HCT116 (cell line): Measurements from ENCODE around the gene CRYGD. TPM values are rescaled to one million over a fixed set of nuclear protein-coding genes. Genes with fewer than 3 reads are reported as not detected.

Experiments used
- ATAC-seq: fragments of 200-7000 bp; cut with Tn5 transposase; 2 replicates; pipeline ENCODE4 v1.9.1; 2020; ENCODE audit warnings: mild to moderate bottlenecking, moderate library complexity
- BruUV-seq: library from RNA; stranded (reverse); fragments of 400-500 nt; replicated peaks from 2 replicates; lab custom pipeline; 2021; lab: Mats Ljungman, UMichigan
- CTCF ChIA-PET: fragments of 300-600 bp; sonication (Branson Sonifier 250); formaldehyde crosslinking; loops from one replicate; lab custom pipeline; 2021; ENCODE audit warnings: antibody characterized with exemption; lab: Charles Lee
- POLR2A ChIA-PET: fragments of 300-600, 350-600 bp; sonication (Branson Sonifier 250); formaldehyde crosslinking; loops from one replicate; lab custom pipeline; 2021; ENCODE audit warnings: antibody characterized with exemption; lab: Charles Lee
- RAD21 ChIA-PET, 2 experiments: fragments of 300-600 bp; sonication (Branson Sonifier 250); formaldehyde crosslinking; loops; one replicate each; lab custom pipeline; 2023; ENCODE audit warnings: low total read pairs in 2 of 2; ENCODE audit not compliant: uncharacterized antibody in 2 of 2, unreplicated experiment in 2 of 2, low non-redundant PET in 1 of 2; lab: Charles Lee
- DNase-seq: peaks from one replicate; pipeline ENCODE4 v3.0.0-alpha.2; 2010; ENCODE audit warnings: low read depth, low spot score
- H2AFZ ChIP-seq: fragments of 200-600 bp; shearing (Covaris generic), sonication (generic); 2 replicates; pipeline ENCODE4 v1.6.1; 2017; ENCODE audit warnings: low read depth, mixed run types, mixed read lengths, antibody characterized with exemption, low read length; ENCODE audit not compliant: poor library complexity, severe bottlenecking
- H3K27ac ChIP-seq: 2 replicates; pipeline ENCODE4 v1.5.1; 2012; ENCODE audit warnings: low read depth, low read length
- H3K27me3 ChIP-seq: fragments of 200-600 bp; sonication (generic); 2 replicates; pipeline ENCODE4 v1.6.1; 2016; ENCODE audit warnings: mixed run types, low read length, mixed read lengths; ENCODE audit not compliant: insufficient read depth
- H3K36me3 ChIP-seq, 2 experiments: fragments of 200-500 bp in 1 of 2; fragments of 200-600 bp in 1 of 2; sonication (Bioruptor generic) in 1 of 2; sonication (generic) in 1 of 2; 2 replicates each; pipeline versions ENCODE4 v1.5.1 to v1.6.1; 2014 to 2016; ENCODE audit warnings: low read length in 2 of 2, inconsistent platforms in 1 of 2, mixed read lengths in 1 of 2, mixed run types in 1 of 2; ENCODE audit not compliant: insufficient read depth in 2 of 2, control insufficient read depth in 1 of 2
- H3K4me1 ChIP-seq, 2 experiments: fragments of 200-600 bp in 1 of 2; sonication (generic) in 1 of 2; 2 replicates each; pipeline versions ENCODE4 v1.5.1 to v1.6.1; 2012 to 2017; ENCODE audit warnings: low read length in 2 of 2, inconsistent platforms in 1 of 2, mild to moderate bottlenecking in 1 of 2, mixed read lengths in 1 of 2, mixed run types in 1 of 2, moderate library complexity in 1 of 2; ENCODE audit not compliant: insufficient read depth in 2 of 2, control insufficient read depth in 1 of 2
- H3K4me2 ChIP-seq: fragments of 200-600 bp; sonication (generic); 2 replicates; pipeline ENCODE4 v1.6.1; 2017; ENCODE audit warnings: mixed run types, low read length, mixed read lengths
- H3K4me3 ChIP-seq, 2 experiments: fragments of 200-600 bp in 1 of 2; sonication (generic) in 1 of 2; replicated peaks in 1 of 2; 2 replicates each; pipeline ENCODE4 v1.5.1; 2011 to 2016; ENCODE audit warnings: low read length in 2 of 2, control low read depth in 1 of 2, low read depth in 1 of 2, mild to moderate bottlenecking in 1 of 2, mixed read lengths in 1 of 2, mixed run types in 1 of 2
- H3K79me2 ChIP-seq: fragments of 200-600 bp; sonication (generic); 2 replicates; pipeline ENCODE4 v1.6.1; 2017; ENCODE audit warnings: mild to moderate bottlenecking, mixed run types, low read length, moderate library complexity, mixed read lengths; ENCODE audit not compliant: insufficient read depth
- H3K9ac ChIP-seq: fragments of 200-600 bp; sonication (generic); 2 replicates; pipeline ENCODE4 v1.6.1; 2016; ENCODE audit warnings: low read length, mixed read lengths
- H3K9me2 ChIP-seq: fragments of 200-600 bp; sonication (generic), shearing (Covaris generic); 2 replicates; pipeline ENCODE4 v1.6.1; 2017; ENCODE audit warnings: mixed run types, mild to moderate bottlenecking, moderate library complexity; ENCODE audit not compliant: insufficient read depth
- H3K9me3 ChIP-seq, 2 experiments: fragments of 200-500 bp in 1 of 2; fragments of 200-600 bp in 1 of 2; sonication (Bioruptor generic) in 1 of 2; sonication (generic) in 1 of 2; 2 replicates each; pipeline ENCODE4 v1.6.1; 2014 to 2017; ENCODE audit warnings: low read length in 2 of 2, mixed read lengths in 2 of 2, inconsistent platforms in 1 of 2, low read depth in 1 of 2, mild to moderate bottlenecking in 1 of 2, mixed run types in 1 of 2, moderate library complexity in 1 of 2; ENCODE audit not compliant: control insufficient read depth in 1 of 2, insufficient read depth in 1 of 2
- H4K20me1 ChIP-seq: fragments of 200-600 bp; sonication (generic), shearing (Covaris generic); 2 replicates; pipeline ENCODE4 v1.6.1; 2017; ENCODE audit warnings: mixed run types, mild to moderate bottlenecking, moderate library complexity; ENCODE audit not compliant: insufficient read depth
- CEBPB ChIP-seq: IDR thresholded peaks from 2 replicates; pipeline ENCODE4 v1.6.1; 2012; ENCODE audit warnings: low read depth
- EZH2phosphoT487 ChIP-seq: fragments of 200-600 bp; IDR thresholded peaks from 2 replicates; pipeline ENCODE4 v1.6.1; 2018; ENCODE audit warnings: antibody characterized with exemption, borderline replicate concordance
- POLR2A ChIP-seq: IDR thresholded peaks from 2 replicates; pipeline ENCODE4 v1.7.0; 2011; ENCODE audit warnings: borderline replicate concordance; ENCODE audit not compliant: insufficient read depth, insufficient read length; ENCODE audit errors: extremely low read depth
- REST ChIP-seq: IDR thresholded peaks from 2 replicates; pipeline ENCODE4 v1.6.1; 2012; ENCODE audit warnings: low read depth
- SP1 ChIP-seq: IDR thresholded peaks from 2 replicates; pipeline ENCODE4 v1.6.1; 2012; ENCODE audit warnings: low read depth
- SRF ChIP-seq: IDR thresholded peaks from 2 replicates; pipeline ENCODE4 v1.6.1; 2012; ENCODE audit warnings: low read depth
- TCF7L2 ChIP-seq: IDR thresholded peaks from 2 replicates; pipeline ENCODE4 v1.7.0; 2011; ENCODE audit warnings: borderline replicate concordance, inconsistent platforms; ENCODE audit not compliant: insufficient read depth, insufficient read length; ENCODE audit errors: extremely low read depth
- intact Hi-C: fragments of 100-400 bp; cut with micrococcal nuclease; formaldehyde crosslinking; loops from 2 replicates; pipeline ENCODE4 v1.10.0; 2022
- total RNA-seq: library from RNA; stranded (reverse); gene quantifications from one replicate; pipeline ENCODE4 v1.2.1, GENCODE V29; 2021; ENCODE audit not compliant: unreplicated experiment

The CRYGD gene
- total RNA-seq, 1 experiment from 2014 or later: not detected

GRCh38 chr2:208096080-208096479 is 28.2 kb downstream of the CRYGD start:
- H3K9me2 ChIP-seq: no peaks in the 10 kb centered on the region
- H3K79me2 ChIP-seq: no peaks in the 10 kb centered on the region
- H3K9me3 ChIP-seq: no peaks in the 10 kb centered on the region
- BruUV-seq: no TSS peak
- CTCF ChIA-PET: no interaction called here
- H3K4me1 ChIP-seq: no peaks in the 10 kb centered on the region
- intact Hi-C loops: no loop called here
- no peaks in the 10 kb centered on the region for H4K20me1 ChIP-seq
- RAD21 ChIA-PET: no interaction called here
- ATAC-seq: no peak
- no peaks in the 10 kb centered on the region for H3K36me3 ChIP-seq
- no peak for DNase-seq
- H2AFZ ChIP-seq: no peak overlapping the region
- H3K27me3 ChIP-seq: no peaks in the 10 kb centered on the region
- no peak for TF ChIP-seq SRF
- TF ChIP-seq SP1: no peak
- TF ChIP-seq TCF7L2: no peak
- no peak for TF ChIP-seq POLR2A
- no peak for TF ChIP-seq CEBPB
- no peak for TF ChIP-seq EZH2phosphoT487
- H3K9ac ChIP-seq: no peak overlapping the region
- POLR2A ChIA-PET: no interaction called here
- H3K4me3 ChIP-seq: no peak overlapping the region
- no peak overlapping the region for H3K27ac ChIP-seq
- no peak overlapping the region for H3K4me2 ChIP-seq

- H3K27ac ChIP-seq: no peak overlapping the region
- ChIA-PET CTCF (no interaction called here), RAD21 (no interaction called here), POLR2A (no interaction called here)
- no peak overlapping the region for H2AFZ ChIP-seq
- H3K4me2 ChIP-seq: no peak overlapping the region
- H4K20me1 ChIP-seq: no peaks in the 10 kb centered on the region
- H3K9me3 ChIP-seq: no peaks in the 10 kb centered on the region
- no peak overlapping the region for H3K4me3 ChIP-seq
- no peaks in the 10 kb centered on the region for H3K27me3 ChIP-seq
- H3K79me2 ChIP-seq: no peaks in the 10 kb centered on the region
- no peak overlapping the region for H3K9ac ChIP-seq
- no TSS peak for BruUV-seq
- no peak for ATAC-seq
- no peak for TF ChIP-seq SRF
- TF ChIP-seq REST: no peak
- H3K4me1 ChIP-seq: no peaks in the 10 kb centered on the region
- no peaks in the 10 kb centered on the region for H3K9me2 ChIP-seq
- H3K36me3 ChIP-seq: no peaks in the 10 kb centered on the region
- intact Hi-C loops: no loop called here
- no peak for DNase-seq
Measured at GRCh38 chr2:208093128-208093527, 31.2 kb downstream of the CRYGD start.
